HG03432 (cell line): ENCODE results near the gene RPUSD1.
"Not testable (repeated sequence)": the region's sequence is repeated elsewhere in the genome, so short reads cannot be mapped to it uniquely, and the experiment has no call there.

Source experiments
- ATAC-seq: cut with Tn5 transposase; IDR thresholded peaks from one replicate; pipeline ENCODE4 v1.9.1; 2021; ENCODE audit warnings: mild to moderate bottlenecking, moderate library complexity; ENCODE audit not compliant: unreplicated experiment

The RPUSD1 gene

GRCh38 chr16:751152-752006, 36.8 kb downstream of the RPUSD1 start:
- ATAC-seq: no peak

GRCh38 chr16:750485-750884, 37.7 kb downstream of the RPUSD1 start:
- no peak for ATAC-seq

DNA sequence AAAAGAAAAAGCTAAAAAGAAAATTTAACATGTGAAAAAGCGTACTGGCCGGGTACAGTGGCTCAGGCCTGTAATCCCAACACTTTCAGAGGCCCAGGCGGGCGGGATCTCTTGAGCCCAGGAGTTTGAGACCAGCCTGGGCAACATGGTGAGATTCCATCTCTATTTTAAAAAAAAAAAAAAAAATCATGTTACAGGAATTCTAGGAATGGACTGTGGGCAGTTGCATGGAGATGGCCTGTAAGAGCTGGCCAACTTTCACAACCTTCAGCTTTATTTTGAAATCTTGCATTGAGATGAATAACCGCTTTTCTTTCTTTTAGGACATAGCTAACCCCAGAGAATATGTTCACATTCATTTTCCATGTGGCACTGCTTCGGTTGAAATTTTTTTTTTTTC, 39.2 kb downstream of the RPUSD1 start:
- no peak for ATAC-seq

DNA sequence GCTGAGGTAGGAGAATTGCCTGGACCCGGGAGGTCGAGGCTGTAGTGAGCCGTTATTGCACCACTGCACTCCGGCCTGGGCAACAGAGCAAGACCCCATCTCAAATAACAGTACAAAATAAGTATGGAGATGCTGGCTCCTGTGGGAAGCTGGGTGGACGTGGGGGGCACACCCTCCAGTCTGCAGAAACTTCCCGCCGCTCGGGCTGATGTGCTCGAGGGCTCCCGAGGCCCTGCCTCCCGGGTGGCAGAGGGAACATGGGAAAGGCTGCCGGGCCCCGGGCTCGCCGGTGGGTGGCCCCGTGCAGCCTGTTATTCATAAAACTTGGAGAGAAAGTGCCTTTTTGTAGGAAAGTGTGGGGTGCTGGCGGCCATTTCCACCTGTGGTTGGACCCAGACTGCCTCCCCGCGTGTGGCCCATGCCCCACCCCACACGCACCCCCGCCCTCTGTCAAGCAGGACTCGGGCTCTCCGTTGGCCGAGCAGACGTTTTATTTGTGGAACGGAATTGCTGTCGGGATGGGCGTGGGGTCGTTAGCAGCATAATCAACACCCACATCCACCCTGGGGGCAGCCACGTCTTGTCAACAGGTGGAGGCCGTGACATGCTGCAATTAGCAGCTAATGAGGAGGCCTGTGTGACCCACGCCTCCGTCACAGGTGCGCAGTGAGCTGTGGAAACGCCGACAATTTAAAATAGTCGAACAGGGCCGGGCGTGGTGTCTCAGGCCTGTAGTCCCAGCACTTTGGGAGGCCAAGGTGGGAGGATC, 40.0 kb downstream of the RPUSD1 start:
- ATAC-seq: no peak

DNA sequence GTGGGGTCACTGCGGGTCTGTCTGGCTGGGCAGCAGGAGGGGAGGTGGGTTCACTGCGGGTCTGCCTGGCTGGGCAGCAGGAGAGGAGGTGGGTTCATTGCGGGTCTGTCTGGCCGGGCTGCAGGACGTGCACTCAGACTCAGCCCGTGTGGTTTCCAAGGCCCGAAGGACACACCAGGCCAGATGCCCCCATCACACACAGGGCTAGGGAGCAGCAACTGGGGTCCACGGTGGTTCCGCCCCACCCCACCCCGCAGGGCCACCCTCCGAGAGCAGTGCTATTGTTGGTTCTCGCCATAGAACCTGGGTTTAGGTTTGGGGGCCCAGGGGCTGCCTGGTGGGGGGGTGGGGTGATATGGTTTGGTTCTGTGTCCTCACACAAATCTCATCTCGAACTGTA, 41.5 kb downstream of the RPUSD1 start:
- no peak for ATAC-seq

GRCh38 chr16:745739-746138, 42.4 kb downstream of the RPUSD1 start:
- ATAC-seq: no peak

DNA sequence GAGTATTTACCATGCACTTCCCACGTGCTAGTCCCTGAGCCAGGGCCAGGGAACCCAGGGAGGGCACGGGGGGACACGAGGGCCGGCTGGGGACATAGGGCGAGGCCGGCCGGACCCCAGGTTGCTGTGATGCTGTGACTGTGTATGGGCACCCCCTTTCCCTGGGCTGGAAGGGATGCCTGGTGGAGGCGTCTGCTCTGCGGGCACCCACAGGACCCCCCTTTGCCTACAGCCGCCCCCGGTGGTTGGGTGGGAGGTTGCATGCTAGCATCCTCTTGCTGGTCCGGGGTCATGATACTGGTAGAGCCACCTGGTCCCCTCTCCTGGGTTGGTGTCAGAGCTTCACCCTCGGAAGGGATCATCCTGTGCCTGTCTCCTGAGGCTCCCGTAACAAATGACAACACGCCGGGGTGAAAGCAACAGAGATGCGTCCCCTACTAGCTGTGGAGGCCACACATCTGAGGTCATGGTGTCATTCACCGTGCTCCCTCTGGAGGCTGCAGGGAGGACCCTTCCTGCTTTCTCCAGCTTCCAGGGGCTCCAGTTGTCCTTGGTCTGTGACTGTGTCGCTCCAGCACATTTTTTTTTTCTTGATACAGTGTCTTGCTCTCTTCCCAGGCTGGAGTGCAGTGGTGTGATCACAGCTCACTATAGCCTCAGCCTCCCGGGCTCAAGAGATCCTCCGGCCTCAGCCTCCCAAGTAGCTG, 44.2 kb downstream of the RPUSD1 start:
- ATAC-seq: no peak

- ATAC-seq: not testable (repeated sequence)
Observed at GRCh38 chr16:742894-743293, 45.3 kb downstream of the RPUSD1 start.

DNA sequence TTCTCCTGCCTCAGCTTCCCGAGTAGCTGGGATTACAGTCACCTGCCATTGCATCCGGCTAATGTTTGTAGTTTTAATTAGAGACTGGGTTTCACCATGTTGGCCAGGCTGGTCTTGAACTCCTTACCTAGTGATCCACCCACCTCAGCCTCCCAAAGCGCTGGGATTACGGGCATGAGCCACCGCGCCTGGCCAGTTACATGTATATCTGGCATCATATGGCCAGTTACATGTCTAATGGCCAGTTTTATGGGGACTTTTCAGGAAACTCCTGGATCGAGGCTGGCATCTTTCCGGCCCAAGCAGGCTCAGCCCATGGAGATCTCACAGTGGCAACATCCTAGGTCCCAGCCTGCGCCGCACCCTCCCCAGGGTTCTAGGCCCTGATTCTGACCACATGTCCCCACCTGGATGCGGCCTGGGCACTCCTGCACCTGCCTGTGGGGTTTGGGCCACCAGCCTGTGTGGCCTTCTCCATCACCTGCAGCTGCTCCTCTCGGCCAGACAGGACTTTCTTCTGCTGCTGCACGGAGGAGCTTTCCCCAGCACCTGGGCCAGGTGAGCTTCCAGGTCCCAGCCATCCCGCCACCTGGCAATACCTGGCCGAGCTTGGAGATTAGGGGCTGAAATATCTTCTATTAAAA, 46.1 kb downstream of the RPUSD1 start:
- ATAC-seq: no peak

- ATAC-seq: peak; percentile 80
Observed at GRCh38 chr16:740764-741505, 47.2 kb downstream of the RPUSD1 start, which contains the start of gene CIAO3. CIAO3 (minus strand) TSS chr16:740997; CDS start chr16:740985, 12 bp downstream.

DNA sequence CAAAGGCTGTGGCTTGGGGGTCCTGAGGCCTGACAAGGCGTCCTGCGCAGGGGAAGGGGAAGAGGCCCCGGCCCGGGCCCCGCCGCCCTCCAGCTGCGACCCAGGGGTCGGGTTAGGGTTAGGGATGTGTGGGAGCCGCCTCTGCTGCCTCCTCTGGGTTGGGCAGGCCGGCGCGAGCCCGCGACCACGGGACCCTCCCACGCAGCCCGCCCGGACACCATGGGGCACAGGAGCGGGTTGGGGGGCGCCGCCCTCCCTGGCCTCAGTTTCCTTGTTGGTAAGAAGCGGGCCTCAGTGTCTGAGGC, 47.8 kb downstream of the RPUSD1 start:
- ATAC-seq: peak; percentile 17

DNA sequence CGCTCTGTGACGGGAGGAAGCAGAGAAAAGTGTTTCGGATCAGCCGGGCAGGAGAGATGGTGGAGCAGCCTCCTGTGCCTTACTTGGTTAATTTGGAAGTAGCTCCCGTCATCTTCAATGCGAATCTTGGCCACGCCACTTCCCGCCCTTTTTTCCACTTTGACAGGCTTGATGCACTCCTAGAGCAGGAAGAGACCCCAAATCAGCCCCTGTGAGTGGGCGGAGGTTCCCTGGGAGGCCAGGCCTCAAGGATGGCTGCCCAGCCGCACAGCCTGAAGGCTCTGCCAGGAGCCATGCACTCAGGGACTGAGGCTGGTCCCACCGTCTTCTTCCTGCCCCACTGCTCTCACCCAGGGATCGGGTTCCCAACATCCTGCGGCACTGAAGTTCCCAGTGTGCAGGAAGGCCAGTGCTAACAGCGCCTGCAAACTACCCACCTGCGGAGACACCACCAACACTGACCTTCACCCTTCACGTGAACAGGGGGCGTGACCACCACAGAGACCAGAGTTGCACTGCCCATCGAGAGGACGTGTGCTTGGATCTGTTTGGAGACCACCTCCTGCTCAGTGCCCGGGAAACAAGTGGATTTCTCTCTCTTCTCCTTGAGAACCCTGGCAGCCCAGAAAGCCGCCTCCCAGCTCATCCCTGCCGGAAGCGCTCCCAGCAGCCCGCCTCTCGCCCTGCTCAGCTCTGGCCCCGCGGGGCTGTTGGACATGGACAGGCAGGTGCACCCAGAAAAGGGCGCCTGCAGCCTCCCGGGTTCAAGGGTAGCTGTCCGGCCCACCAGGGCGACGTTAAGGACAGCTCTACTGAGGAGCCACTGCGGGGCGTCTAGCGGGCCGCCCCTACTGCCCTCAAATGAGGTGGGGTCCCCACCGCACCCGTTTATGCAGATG, 48.4 kb downstream of the RPUSD1 start:
- ATAC-seq: no peak

DNA sequence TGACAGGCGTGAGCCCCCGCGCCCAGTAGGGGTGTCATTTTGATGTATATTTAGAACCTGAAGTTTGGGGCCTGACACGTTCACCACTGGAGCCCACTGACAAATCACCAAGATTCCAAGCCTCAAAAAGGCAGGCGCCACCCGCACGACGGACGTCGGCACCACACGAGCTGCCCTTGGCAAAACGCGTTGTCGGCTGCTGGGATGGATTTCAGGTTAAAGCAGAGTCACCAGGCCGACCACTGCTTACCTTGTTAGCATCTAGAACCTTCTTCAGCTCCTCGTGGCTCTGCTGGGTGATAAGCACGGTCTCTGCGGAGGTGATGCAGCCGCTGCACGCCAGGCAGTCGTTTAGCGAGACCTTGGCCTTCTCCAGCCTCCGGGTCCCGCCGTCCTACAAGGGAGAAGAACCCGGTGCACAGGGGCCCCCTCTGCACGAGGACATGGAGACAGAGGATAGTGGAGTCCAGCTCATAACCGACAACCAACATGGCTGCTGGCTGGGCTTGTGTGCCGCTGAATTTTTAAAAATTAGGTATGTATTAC, 51.2 kb downstream of the RPUSD1 start:
- ATAC-seq: no peak

DNA sequence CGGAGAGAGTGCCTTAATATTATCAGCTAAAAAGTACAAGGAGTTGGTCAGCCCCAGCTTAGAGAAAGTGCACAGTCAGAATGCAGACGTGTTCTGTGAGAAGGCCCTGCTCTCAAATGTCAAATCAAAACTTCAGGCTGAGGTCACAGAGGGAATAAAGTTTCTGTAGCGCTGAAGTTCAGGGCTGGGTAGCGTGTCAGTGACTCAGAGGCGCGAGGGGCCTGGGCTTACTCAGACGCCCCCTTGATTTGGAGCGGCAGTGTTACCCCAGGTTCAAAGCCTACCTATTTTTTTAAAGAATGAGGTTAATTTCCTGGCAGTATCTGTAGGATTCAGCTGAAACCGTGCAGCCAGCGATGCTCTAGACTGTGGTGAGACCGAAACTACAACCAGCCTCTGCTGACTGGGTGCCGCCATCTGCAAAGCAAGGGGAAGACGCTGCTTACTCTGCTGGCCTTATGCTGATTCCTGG, 52.2 kb downstream of the RPUSD1 start:
- ATAC-seq: no peak

- no peak for ATAC-seq
Observed at GRCh38 chr16:734981-735881, 53.0 kb downstream of the RPUSD1 start.
